ENCODE measurements around the gene SIL1.
"Not testable (repeated sequence)": the region's sequence is repeated elsewhere in the genome, so short reads cannot be mapped to it uniquely, and the experiment has no call there.

Gene SIL1

DNA sequence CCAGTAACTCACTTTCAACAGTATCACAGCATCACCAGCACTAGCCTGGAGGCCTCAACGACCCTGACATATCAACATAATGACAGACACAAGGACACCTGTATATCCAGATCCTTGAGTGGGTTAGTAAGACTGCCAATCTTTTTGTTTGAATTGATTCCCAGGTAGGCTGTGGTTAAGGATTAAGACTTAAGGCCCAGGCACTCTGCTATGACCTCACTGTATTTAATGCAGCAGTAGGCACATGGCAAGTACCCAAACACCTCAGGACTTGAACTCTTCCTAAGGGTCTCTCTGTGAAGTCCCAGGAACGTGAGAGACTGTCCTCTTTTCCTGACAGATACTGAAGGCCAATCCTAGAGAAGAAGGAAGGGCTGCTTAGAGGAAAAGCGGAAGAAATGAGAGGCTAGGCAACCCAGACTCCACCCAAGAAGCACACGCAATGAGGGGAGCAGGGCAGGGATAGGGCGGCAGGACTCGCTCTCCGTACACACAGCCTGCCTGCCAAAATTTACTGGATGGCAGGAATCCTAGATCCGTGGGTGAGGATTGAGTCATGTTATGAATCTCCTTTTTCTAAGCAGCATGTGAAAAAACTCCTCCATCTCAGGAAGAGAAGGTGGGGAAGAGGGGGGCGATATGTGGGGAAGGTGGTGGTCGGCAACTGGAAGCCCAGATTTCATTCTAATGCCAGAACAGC is 93.4 kb downstream of the SIL1 start:
- no peak for DNase-seq

DNA sequence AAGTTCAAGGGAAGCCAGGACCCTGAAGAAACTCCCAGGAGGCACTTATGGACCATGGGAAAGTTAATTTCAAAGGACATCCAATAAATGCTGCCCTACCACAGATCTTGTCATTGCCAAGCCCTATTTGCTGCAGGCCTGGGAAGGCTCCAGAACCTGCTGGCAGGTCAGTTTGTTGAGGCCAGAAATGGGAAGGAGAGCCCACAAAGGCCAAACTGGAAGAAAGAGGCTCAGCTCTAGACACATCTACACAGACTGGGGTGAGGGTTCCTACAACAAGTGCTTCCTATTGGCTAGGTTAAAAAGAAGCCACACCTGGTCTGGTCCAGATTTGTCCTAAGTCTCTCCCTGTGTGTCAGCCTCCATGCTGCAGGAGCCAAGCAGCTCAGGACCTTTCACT is 94.4 kb downstream of the SIL1 start:
- DNase-seq: no peak

DNA sequence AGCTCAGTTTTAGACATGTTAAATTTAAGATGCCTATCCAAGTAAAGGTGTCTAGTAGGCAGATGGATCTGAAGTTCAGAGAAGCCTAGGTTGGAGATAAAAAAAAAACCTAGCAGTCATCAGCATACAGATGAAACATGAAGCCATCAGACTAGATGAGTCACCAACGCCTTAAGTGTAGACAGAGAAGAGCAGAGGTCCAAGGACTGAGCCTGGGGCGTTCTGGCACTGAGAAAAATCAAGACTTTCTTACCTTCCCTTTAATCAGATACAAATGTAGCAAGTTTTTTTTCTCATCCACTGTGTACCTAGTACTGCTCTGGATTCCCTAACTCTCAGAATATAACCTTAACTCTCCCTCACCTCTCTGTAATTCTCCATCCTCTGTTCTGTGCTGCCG is 97.3 kb downstream of the SIL1 start:
- no peak for DNase-seq

DNA sequence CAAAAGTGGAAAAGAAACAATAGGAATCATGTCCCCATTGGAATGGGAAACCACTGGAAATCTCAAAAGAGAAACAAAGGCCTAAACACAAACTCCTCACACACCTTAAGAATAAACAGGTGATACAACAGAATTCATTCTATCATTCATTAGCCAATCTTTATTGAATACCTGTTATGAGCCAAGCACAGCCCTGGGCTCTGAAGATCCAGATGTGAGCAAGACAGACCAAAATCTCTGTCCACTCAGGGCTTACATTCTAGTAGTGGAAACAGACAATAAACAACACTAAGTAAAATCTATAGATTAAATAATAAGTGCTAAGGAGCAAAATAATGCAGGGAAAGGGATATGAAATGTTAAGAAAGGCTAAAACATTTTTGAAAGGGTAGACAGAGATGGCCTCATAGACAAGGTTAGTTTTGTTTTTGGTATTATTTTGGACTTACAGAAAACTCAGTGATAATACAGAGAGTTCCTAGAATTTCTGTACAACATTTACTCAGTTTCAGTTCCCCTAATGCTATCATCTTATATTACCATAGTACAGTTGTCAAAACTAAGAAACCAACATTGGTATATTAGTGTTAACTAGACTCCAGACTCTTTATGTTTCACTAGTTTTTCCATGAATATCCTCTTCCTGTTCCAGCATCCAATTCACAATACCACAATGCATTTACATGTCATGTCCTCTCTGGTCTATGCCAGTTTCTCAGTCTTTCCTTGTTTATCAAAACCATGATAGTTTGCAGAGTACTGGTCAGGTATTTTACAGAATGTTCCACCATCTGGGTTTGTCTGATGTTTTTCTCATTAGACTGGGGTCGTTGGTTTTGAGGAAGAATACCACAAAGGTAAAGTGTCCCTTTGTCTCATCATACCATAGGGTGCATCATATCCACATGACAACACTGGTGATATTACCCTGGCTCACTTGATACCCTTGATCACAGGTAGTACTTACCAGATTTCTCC is 103.7 kb downstream of the SIL1 start:
- DNase-seq: peak; percentile 76

DNA sequence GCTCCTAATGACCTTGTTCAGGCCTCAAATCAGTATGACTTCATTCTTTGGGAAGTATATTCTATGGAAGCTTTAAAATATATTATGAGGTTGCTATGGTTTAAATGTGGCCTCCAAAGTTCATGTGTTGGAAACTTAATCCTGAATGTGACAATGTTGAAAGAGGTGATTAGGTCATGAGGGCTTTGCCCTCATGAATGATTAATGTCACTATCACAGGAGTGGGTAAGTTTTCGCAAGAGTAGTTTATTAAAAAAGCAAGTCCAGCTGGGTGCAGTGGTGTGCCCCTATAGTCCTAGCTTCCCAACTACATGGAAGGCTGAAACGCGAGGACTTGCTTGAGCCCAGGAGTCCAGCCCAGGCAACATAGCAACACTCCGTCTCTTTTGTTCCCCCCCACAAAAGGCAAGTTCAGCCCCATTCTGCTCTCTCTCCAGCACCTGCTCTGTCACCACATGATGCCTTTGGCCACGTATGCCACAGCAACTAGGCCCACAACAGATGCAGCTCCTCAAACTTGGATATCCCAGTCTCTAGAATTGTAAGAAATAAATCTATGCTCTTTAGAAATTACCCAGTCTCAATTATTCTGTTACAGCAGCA is 105.3 kb downstream of the SIL1 start:
- DNase-seq: peak; percentile 56

DNA sequence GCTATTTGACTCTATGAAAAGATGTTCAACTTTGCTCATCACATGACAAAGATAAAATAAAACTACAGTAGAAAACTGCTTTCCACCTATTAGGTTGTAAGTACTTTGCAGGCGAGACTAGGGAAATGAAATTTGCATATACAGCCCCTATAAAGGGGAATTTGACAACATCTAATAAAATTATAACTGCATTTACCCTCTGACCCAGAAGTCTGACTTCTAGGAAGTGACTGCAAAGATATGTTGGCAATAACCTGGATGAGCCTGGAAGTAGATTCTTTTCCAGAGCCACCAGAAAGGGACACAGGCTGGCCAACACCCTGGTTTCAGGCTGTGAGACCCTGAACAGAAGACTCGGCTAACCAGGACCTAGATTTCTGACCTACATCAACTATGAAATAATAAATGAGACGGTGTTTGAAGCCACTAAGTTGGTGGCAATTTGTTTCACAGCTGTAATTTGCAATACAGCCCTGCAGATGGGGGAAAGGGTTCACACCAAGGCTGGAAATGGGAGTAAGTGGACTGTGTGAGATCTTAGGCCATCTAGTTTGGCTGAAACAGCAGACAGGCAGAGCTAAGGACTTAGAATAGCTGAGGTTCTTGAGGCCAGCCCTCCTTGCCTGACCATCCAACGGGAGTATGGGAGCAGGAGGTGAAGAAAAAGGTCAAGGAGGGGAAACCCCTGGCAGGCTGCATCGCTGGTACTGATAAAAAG is 106.6 kb downstream of the SIL1 start:
- DNase-seq: no peak

DNA sequence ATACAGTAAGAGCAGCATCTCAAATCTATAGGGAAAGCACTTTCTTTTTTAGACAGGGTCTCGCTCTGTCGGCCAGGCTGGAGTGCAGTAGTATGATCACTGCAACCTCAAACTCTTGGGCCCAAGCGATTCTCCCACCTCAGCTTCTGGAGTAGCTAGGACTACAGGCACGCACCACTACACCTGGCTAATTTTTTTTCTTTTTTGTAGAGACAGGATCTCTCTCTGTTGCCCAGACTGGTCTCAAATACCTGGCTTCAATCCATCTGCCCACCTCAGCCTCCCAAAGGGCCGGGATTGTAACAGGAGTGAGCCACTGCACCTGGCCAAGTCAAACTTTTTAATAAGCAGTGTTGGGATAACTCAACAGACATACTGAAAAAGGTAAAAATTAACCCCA is 107.6 kb downstream of the SIL1 start:
- no peak for DNase-seq

DNA sequence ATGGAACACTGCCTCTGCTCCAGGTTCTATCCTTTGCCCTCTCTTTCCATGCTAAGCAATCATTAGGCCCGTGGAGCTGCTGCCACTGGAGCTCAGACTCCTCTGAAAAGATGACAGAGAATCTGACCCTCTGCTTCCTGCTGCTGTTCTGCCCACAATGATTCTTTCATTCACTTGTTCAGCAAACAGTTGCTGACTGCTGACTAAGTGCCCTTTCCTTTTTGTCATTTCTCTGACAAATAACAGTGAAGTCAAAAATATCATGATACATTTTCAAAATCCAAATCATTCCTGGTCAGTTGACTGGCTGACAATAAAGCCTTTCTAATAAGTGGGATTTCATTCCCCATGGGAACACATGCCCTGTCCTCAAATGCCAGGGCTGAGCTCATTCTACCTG is 110.1 kb downstream of the SIL1 start:
- no peak for DNase-seq

DNA sequence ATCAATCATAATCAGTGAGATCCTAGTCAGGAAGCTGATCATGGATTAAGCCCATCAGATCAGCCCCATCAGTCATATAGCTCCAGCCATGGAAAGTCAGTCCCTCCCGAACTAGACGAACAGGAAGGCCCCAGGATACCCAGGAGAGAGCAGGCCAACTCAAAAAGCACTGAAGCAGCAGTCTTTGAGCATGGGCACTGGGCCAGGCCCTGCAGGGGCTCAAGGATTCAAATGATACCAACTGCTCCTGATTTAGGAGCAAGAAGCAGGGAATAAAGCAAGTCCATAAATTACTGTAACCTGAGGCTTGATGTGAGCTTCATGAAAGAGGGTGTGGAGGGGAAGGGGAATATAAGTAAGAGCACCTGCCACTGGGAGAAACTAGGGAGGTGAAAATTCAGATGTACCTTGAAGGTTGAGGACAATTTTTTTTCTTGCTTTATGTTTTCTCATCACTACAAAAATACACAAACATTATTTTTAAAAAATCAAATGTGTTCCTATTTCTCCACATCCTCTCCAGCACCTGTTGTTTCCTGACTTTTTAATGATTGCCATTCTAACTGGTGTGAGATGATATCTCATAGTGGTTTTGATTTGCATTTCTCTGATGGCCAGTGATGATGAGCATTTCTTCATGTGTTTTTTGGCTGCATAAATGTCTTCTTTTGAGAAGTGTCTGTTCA is 115.2 kb downstream of the SIL1 start:
- DNase-seq: no peak

DNA sequence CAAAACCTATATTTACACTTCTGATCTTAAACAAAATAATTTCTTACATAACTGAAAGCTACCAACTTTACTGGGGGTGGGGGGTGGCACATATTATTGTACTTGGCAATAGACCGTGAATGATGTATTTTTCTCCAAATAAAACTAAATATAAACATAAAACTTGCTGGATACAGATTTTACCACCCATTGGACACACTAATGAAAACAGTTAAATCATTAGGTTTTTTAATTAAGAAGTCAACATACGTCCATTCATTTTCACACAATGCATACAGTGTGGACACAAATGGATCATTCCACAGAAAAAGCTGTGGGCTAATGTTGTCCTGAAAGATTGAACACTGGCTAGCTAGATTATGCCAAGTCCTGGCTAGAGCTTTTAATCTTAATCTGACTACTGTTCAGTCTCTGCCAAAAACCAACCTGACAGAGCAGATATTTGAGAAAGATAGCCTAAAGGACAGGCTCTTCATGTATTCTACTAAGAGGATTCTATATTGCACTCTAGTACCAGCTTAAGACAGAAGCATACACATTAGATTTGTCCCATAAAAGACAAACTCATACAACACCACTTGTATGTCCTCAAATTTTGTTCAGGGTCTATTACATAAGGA is 118.1 kb downstream of the SIL1 start:
- DNase-seq: no peak

DNA sequence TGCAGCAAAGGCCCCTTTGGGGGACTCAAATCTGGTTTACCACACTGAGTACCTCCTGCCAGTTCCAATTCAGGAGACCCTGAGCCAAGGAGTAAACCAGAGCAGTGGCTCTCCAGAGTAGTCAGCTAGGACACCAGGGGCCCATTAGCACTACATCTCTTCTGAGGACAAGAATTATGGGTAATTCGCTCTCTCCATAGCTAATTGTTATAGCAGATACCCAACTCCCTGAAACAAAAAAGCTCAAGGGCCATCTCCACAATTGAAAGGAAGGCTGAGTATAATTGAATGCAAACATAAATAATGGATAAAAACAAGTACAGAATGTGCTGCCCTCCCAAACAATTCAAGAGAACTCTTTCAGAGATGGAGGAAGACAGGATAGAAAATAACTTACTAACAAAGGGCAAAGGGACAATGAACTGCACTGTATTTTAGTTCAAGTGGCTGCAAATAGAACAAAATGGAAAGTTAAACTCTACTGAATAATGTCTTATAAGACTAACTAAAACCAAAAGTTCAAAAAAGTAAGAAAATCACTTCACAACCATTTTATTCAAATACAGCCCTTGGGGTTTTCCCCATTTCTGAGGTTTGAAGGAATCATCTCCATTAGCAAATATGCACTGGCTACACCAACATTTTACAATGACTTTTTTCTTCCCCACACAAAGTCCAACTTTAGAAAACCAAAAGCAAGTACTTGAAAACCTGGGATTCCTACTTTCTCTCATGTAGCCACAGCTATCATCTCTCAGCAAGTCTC is 118.8 kb downstream of the SIL1 start:
- peak; percentile 73 for DNase-seq

DNA sequence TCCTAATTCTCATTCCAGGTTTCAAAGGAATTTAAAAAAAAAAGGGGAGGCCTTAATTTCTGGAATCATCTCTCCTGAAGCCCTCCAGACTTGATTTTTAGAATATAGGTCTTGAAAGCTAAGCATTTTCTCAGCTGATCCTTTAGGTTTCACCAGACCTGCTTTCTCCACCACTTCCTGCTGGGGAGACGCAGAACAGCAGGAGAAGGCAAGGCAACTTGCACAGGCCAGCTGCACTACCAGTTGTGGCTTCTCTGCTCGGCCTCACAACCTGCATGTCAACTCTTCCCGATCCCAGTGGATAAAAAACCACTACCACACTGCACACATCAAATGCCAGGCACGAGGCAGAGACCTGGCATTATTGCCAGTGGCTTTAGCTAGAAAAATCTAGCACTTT is 119.8 kb downstream of the SIL1 start:
- DNase-seq: peak; percentile 56

DNA sequence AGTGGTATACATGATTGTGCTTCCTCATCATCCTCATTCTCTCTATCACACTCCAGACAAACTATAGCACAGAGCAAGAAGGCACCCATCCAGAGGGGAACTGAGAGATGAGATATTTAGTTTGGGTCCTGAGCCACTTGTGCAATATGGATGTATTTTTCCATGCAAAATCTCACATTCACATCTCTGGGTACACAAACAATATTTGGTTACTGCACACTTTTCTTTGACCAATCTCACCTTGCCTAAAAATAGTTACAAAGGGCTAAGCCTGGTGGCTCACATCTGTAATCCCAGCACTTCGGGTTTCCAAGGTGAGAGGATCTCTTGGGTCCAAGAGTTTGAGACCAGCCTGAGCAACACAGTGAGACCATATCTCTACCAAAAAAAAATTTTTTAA is 120.3 kb downstream of the SIL1 start:
- DNase-seq: no peak

DNA sequence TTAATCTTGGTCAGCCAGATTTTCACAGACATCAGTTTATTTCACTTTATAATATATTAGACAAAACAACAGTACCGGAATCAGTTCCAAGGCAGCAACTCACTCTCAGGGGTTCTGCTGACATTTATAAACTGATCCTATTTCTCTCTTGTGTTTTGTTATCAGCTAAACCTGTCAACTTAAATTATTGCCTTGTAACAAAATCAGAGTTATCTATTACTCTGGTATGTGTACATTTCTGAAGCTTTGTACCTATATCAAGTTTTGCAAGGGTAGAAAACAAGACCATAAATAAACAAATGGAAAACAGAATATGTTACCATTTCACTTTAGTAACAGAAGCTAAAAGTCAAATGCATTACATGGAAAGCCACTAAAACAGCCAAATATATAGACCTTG is 122.1 kb downstream of the SIL1 start:
- DNase-seq: no peak

DNA sequence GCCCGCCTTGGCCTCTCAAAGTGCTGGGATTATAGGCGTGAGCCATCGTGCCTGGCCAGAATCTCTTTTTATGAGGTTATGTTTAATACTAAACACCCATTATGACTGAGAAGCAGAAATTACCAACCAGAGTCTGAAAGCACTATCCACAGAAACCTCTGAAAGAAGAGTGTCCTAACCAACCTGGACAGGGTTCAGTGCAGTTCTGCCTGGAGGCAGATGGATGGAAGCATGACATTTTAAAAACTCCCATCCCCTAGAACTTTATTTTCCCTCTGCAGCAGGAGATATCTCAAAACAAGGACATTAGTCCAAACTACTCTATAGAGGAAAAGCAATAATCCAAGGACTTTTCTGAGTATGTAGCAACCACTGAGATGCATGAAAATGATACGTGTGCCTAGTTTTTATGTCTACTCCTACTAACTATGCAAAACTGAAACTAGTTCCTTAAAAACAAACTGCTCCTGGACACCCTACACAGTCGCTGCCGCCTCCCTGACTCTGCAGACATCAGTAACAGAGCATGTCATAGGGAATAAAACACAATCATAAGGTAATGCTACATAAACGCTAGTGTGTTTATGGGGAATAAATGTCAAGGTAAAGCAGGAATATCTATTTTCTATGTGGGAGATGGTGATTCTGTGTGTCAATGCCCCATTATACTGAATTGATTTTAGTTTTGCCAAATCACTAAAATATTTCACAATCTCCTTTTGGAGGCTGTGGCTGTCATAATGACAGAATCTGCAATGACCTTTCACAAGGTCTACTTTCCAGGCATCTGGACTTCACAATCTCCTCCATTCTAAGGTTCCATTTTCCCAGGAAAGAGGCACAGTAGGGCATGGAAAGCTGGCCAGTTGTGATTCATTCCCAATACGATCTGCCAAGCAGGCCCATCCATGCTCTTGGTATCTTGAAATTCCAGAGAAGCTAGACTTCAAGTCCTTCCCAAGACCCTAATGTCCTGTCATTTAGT is 122.8 kb downstream of the SIL1 start:
- peak; percentile 77 for DNase-seq

DNA sequence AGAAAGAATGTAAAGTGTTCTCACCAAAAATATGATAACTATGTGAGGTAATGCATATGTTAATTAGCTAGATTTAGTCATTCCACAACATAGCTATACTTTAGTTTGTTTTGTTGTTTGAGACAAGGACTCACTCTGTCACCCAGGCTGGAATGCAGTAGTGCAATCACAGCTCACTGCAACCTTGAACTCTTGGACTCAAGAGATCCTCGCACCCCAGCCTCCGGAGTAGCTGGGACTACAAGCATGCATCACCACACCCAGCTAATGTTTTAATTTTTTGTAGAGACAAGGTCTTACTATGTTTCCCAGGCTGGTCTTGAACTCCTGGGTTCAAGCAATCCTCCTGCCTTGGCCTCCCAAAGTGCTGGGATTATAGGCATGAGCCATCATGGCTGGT is 124.2 kb downstream of the SIL1 start:
- DNase-seq: not testable (repeated sequence)

DNA sequence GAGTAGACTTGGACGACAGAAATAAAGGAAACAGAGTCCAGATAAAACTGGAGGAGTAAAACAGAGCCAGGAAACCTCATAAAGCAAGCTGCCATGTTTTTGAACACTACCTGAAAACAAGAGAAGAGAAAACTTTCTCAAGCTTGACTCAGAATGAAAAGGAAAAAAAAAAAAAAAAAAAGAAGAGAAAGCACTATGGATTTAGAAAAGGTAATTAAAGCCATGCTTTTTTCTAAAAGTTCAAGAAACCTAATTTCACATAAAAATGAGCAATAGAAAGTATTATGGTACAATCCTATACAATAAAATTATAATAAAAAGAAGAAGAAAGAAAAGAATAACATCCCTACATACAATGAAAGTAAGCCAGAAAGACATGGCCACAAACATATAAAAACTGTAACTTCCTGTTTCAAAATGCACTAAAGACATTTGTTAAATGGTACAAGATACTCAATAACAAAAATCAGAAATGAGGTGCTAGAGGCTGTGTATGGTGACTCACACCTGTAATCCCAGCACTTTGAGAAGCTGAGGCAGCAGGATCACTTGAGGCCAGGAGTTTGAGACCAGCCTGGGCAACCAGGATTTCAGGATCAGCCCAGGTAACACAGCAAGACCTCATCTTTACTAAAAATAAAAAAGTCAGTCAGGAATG is 129.5 kb downstream of the SIL1 start:
- peak; percentile 10 for DNase-seq

DNA sequence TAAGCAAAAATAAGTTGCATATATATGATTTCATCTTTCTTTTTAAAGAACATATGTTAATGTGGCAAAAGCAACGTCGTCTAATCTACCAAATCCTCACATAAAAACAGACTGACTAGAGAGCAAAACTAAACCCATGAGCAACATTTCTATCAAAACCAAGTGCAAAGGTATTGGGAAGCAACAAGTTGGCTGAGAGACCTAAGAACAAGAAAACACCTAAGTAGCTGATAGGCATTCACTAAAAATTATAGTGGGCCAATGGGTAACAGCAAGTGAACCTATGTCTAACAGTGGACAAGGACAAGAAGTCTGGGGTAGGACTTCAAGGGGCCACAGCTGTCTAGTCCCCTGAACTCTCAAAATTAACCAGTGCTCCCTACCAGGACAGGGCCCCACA is 130.1 kb downstream of the SIL1 start:
- no peak for DNase-seq

DNA sequence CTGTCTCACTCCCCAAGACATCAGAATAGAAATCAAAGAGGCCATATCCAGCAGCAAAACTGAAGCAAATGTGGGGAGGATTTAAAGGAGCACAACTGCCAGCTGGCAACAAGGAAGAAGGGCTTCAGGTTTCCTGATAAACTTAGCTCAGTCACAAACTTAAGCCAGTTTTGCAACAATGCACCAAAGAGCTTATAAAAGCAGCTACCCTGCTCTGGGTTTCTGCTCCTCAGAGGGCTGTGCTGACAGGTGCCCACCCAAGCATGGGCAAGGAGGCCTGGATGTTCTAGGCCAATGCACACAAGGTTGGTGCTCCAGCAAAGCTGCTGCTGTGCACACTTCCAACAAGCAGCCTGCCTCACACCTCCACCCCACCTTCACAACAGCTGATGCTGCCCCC is 132.9 kb downstream of the SIL1 start:
- no peak for DNase-seq

All from inflammatory macrophage treated with lipopolysaccharide for 4 hours (primary cell).